Mononuclear cell (primary cell): ENCODE measurements around the gene PKD2L1. TPM values are rescaled to one million over a fixed set of nuclear protein-coding genes. Genes with fewer than 3 reads are reported as not detected.
"Not testable (repeated sequence)": the region's sequence is repeated elsewhere in the genome, so short reads cannot be mapped to it uniquely, and the experiment has no call there.

Experiments
- H3K27me3 ChIP-seq: 2 replicates; pipeline ENCODE4 v1.6.0; 2011; ENCODE audit warnings: low read length, control low read depth; ENCODE audit not compliant: insufficient read depth
- H3K4me1 ChIP-seq: 2 replicates; pipeline ENCODE4 v1.5.1; 2011; ENCODE audit warnings: mild to moderate bottlenecking, low read length, control low read depth; ENCODE audit not compliant: insufficient read depth
- H3K4me3 ChIP-seq: 2 replicates; pipeline ENCODE4 v1.5.1; 2011; ENCODE audit warnings: mild to moderate bottlenecking, low read length, moderate library complexity
- H3K9me3 ChIP-seq: 2 replicates; pipeline ENCODE4 v1.5.1; 2011; ENCODE audit warnings: low read depth, mild to moderate bottlenecking, control low read depth, low read length
- total RNA-seq: library from RNA; depleted of rRNA; stranded (reverse); fragments of >200 nt; gene quantifications from one replicate; pipeline ENCODE4 v1.2.3, GENCODE V29; 2012

PKD2L1 gene
- total RNA-seq = under 0.01 TPM

- no peaks in the 10 kb centered on the region for H3K27me3 ChIP-seq
- no peak within 1 kb of the TSS for H3K4me3 ChIP-seq
- H3K4me1 ChIP-seq = peaks cover 21% of the 10 kb centered on the region
- H3K9me3 ChIP-seq = no peaks in the 10 kb centered on the region
Measured at GRCh38 chr10:100330079-100330478, at the start of gene PKD2L1. Gene PKD2L1, minus strand, starts transcription at chr10:100330228. Its CDS starts 125 bp downstream, at chr10:100330103.

- Histone ChIP-seq H3K4me3 (no peak overlapping the region), H3K9me3 (no peaks in the 10 kb centered on the region), H3K4me1 (peaks cover 22% of the 10 kb centered on the region), H3K27me3 (no peaks in the 10 kb centered on the region)
Measured at GRCh38 chr10:100377830-100378229, 47.8 kb upstream of the PKD2L1 start.

GRCh38 chr10:100376656-100377055 lies 46.6 kb upstream of the PKD2L1 start:
- H3K4me3 ChIP-seq = not testable (repeated sequence)
- H3K4me1 ChIP-seq = peaks cover 34% of the 10 kb centered on the region

GRCh38 chr10:100374677-100375353 lies 44.8 kb upstream of the PKD2L1 start:
- H3K4me1 ChIP-seq = peaks cover 49% of the 10 kb centered on the region
- not testable (repeated sequence) for H3K27me3 ChIP-seq, H3K4me3 ChIP-seq, H3K9me3 ChIP-seq

More at GRCh38 chr10:100376656-100377055, 46.6 kb upstream of the PKD2L1 start:
- H3K9me3 ChIP-seq, H3K27me3 ChIP-seq: not testable (repeated sequence)

- no peaks in the 10 kb centered on the region for H3K9me3 ChIP-seq
- peak overlapping the region; percentile 55 for H3K4me3 ChIP-seq
- peaks cover 49% of the 10 kb centered on the region for H3K4me1 ChIP-seq
- no peaks in the 10 kb centered on the region for H3K27me3 ChIP-seq
Measured at GRCh38 chr10:100374200-100374655, 44.2 kb upstream of the PKD2L1 start.

GRCh38 chr10:100373298-100374199 lies 43.5 kb upstream of the PKD2L1 start:
- peaks cover 49% of the 10 kb centered on the region for H3K4me1 ChIP-seq
- peak overlapping the region; percentile 55 for H3K4me3 ChIP-seq
- no peaks in the 10 kb centered on the region for H3K9me3 ChIP-seq
- H3K27me3 ChIP-seq = no peaks in the 10 kb centered on the region

- Histone ChIP-seq H3K4me3 (peak overlapping the region; percentile 55), H3K4me1 (peaks cover 49% of the 10 kb centered on the region), H3K27me3 (no peaks in the 10 kb centered on the region), H3K9me3 (no peaks in the 10 kb centered on the region)
Measured at GRCh38 chr10:100372415-100373297, 42.6 kb upstream of the PKD2L1 start.

- Histone ChIP-seq H3K4me3 (no peak overlapping the region), H3K4me1 (peaks cover 49% of the 10 kb centered on the region), H3K27me3 (no peaks in the 10 kb centered on the region), H3K9me3 (no peaks in the 10 kb centered on the region)
Measured at GRCh38 chr10:100371482-100372027, 41.5 kb upstream of the PKD2L1 start.

- Histone ChIP-seq H3K4me1 (peaks cover 49% of the 10 kb centered on the region), H3K9me3 (no peaks in the 10 kb centered on the region), H3K4me3 (no peak overlapping the region), H3K27me3 (no peaks in the 10 kb centered on the region)
Measured at GRCh38 chr10:100370714-100371481, 40.9 kb upstream of the PKD2L1 start.

- Histone ChIP-seq H3K27me3 (no peaks in the 10 kb centered on the region), H3K4me3 (no peak overlapping the region), H3K4me1 (peaks cover 39% of the 10 kb centered on the region)
Measured at GRCh38 chr10:100368721-100369120, 38.7 kb upstream of the PKD2L1 start.

GRCh38 chr10:100364735-100365391 lies 34.8 kb upstream of the PKD2L1 start:
- Histone ChIP-seq H3K4me1 (peaks cover 1% of the 10 kb centered on the region), H3K27me3 (no peaks in the 10 kb centered on the region), H3K9me3 (no peaks in the 10 kb centered on the region), H3K4me3 (no peak overlapping the region)

More at GRCh38 chr10:100368721-100369120, 38.7 kb upstream of the PKD2L1 start:
- H3K9me3 ChIP-seq = no peaks in the 10 kb centered on the region

GRCh38 chr10:100364175-100364574 lies 34.1 kb upstream of the PKD2L1 start:
- H3K4me1 ChIP-seq = no peaks in the 10 kb centered on the region
- H3K27me3 ChIP-seq = no peaks in the 10 kb centered on the region
- H3K4me3 ChIP-seq = no peak overlapping the region
- no peaks in the 10 kb centered on the region for H3K9me3 ChIP-seq
